HG03439 (cell line): ENCODE measurements around the gene CD79B.
"Not testable (repeated sequence)": the region's sequence is repeated elsewhere in the genome, so short reads cannot be mapped to it uniquely, and the experiment has no call there.

Experiments
- ATAC-seq: cut with Tn5 transposase; IDR thresholded peaks from one replicate; pipeline ENCODE4 v1.9.1; 2021; ENCODE audit warnings: mild to moderate bottlenecking, moderate library complexity; ENCODE audit not compliant: unreplicated experiment

CD79B gene

DNA sequence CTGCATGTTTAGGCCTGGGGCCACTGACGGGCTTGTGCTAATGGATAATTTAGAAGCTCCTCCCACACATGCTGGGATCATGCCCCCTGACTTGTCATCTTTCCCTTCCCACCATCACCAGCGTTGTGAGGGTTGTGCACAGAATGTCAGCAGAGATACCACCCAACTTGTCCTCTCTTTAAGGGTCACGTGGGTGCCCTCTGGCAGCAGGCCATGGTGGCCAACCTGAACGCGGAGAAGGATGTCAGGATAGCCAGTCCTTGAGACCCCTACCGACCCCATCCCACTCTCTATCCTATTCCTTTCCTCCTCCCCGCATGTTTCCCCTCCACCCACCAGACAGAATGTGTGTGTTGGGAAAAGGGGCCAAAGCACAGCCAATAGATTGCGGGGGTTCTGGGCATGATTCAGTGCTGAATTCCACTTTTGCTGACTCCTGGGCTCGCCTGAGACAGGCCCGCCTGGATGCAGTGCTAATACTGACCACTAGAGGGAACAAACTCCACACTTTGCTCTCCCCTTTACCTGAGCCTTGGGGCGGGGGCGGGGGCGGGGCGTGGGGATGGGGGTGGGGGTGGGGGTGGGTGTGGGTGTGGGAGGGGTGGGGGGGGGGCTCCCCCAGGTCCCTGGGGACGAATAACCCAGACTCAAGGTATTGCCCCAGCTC is 50.1 kb downstream of the CD79B start, which contains the start of gene GH2:
GH2 (minus strand) TSS at position 10 of the 667 bp plus-strand sequence. CDS start 143 bp downstream, outside the sequence.
- ATAC-seq: no peak

DNA sequence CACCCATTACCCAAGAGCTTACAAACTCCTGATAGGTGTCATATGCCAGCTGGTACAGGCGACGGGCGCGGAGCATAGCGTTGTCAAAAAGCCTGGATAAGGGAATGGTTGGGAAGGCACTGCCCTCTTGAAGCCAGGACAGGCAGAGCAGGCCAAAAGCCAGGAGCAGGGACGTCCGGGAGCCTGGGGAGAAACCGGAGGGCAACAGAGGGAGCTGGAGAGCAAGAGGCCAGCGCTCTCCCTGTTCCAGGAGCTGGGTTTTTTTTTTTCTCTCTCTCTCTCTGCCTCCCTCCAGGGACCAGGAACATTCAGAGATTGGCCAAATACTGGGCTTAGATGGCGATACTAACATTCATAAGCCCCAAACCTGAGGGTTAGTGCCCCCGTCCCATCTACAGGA is 50.8 kb downstream of the CD79B start:
- ATAC-seq: not testable (repeated sequence)

DNA sequence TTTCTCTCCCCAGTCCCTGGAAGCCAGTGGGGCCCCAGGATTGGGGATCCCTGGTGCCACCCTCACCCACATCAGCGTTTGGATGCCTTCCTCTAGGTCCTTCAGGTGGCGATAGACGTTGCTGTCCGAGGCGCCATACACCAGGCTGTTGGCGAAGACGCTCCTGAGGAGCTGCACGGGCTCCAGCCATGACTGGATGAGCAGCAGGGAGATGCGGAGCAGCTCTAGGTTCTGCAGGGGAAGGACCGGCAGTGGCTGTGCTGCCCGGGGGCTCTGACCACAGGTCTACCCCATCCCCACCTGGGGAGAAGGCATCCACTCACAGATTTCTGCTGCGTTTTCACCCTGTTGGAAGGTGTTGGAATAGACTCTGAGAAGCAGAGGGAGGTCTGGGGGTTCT is 51.4 kb downstream of the CD79B start:
- ATAC-seq: no peak
